WERI-Rb-1 (cell line): ENCODE results near the gene SLCO2B1.

Experiments used
- DNase-seq: peaks from one replicate; pipeline ENCODE4 v3.0.0-alpha.2; 2020
- H3K27ac ChIP-seq: fragments of 250-450 bp; sonication (Bioruptor Pico); 2 replicates; pipeline ENCODE4 v1.5.1; 2020; ENCODE audit warnings: mild to moderate bottlenecking, moderate library complexity
- H3K27me3 ChIP-seq: fragments of 250-450 bp; sonication (Bioruptor Pico); 2 replicates; pipeline ENCODE4 v1.5.1; 2021; ENCODE audit warnings: mild to moderate bottlenecking, low read depth, moderate library complexity; ENCODE audit not compliant: insufficient read depth, severe bottlenecking
- H3K36me3 ChIP-seq: fragments of 250-450 bp; sonication (Bioruptor Pico); 2 replicates; pipeline ENCODE4 v1.5.1; 2020; ENCODE audit warnings: mild to moderate bottlenecking, moderate library complexity
- H3K4me3 ChIP-seq: 2 replicates; pipeline ENCODE4 v1.5.1; 2011; ENCODE audit warnings: low read depth, mild to moderate bottlenecking, control low read depth, low read length
- H3K9me3 ChIP-seq: fragments of 250-450 bp; sonication (Bioruptor Pico); 2 replicates; pipeline ENCODE4 v1.5.1; 2021; ENCODE audit warnings: mild to moderate bottlenecking, moderate library complexity; ENCODE audit not compliant: severe bottlenecking
- CTCF ChIP-seq: IDR thresholded peaks from 2 replicates; pipeline ENCODE4 v1.5.1; 2011; ENCODE audit warnings: low read depth, mild to moderate bottlenecking, control low read depth, inconsistent platforms, low read length

The SLCO2B1 gene

GRCh38 chr11:75149766-75150465 is 991 bp upstream of the SLCO2B1 start:
- DNase-seq, result peak; percentile 21
- no peaks in the 10 kb centered on the region for H3K36me3 ChIP-seq
- H3K9me3 ChIP-seq, result no peaks in the 10 kb centered on the region
- no peak overlapping the region for H3K4me3 ChIP-seq
- no peak for TF ChIP-seq CTCF
- H3K27me3 ChIP-seq, result no peaks in the 10 kb centered on the region
- H3K27ac ChIP-seq, result no peak overlapping the region

GRCh38 chr11:75151346-75152047 is 590 bp downstream of the SLCO2B1 start:
- Histone ChIP-seq H3K27ac (no peak overlapping the region), H3K9me3 (no peaks in the 10 kb centered on the region), H3K36me3 (no peaks in the 10 kb centered on the region), H3K4me3 (no peak overlapping the region), H3K27me3 (no peaks in the 10 kb centered on the region)
- DNase-seq, result no peak
- no peak for TF ChIP-seq CTCF

- no peak for TF ChIP-seq CTCF
- H3K27me3 ChIP-seq, result no peaks in the 10 kb centered on the region
- no peaks in the 10 kb centered on the region for H3K9me3 ChIP-seq
- no peak overlapping the region for H3K27ac ChIP-seq
- H3K36me3 ChIP-seq, result no peaks in the 10 kb centered on the region
- DNase-seq, result no peak
- no peak overlapping the region for H3K4me3 ChIP-seq
Observed at GRCh38 chr11:75152090-75152489, 1.2 kb downstream of the SLCO2B1 start.

- H3K27ac ChIP-seq, result no peak overlapping the region
- no peaks in the 10 kb centered on the region for H3K27me3 ChIP-seq
- no peaks in the 10 kb centered on the region for H3K9me3 ChIP-seq
- no peak for TF ChIP-seq CTCF
- DNase-seq, result no peak
- H3K4me3 ChIP-seq, result no peak overlapping the region
- no peaks in the 10 kb centered on the region for H3K36me3 ChIP-seq
Observed at GRCh38 chr11:75152651-75153427, 1.9 kb downstream of the SLCO2B1 start.

- TF ChIP-seq CTCF, result no peak
- H3K9me3 ChIP-seq, result no peaks in the 10 kb centered on the region
- no peak overlapping the region for H3K4me3 ChIP-seq
- no peak for DNase-seq
- H3K36me3 ChIP-seq, result no peaks in the 10 kb centered on the region
- H3K27ac ChIP-seq, result no peak overlapping the region
- H3K27me3 ChIP-seq, result no peaks in the 10 kb centered on the region
Observed at GRCh38 chr11:75154646-75155569, 4.0 kb downstream of the SLCO2B1 start.
